AG04449 (cell line): ENCODE measurements around the gene SPATS1.

Experiments used
- CTCF ChIA-PET: fragments of 350-600 bp; formaldehyde crosslinking; extraction: SDS; loops from one replicate; lab custom pipeline; 2021; ENCODE audit warnings: antibody characterized with exemption; lab: Yijun Ruan, JAX
- POLR2A ChIA-PET: fragments of 400-600, 350-600 bp; formaldehyde crosslinking; extraction: SDS; loops from one replicate; lab custom pipeline; 2020; ENCODE audit warnings: antibody characterized with exemption, inconsistent platforms; lab: Yijun Ruan, JAX
- DNase-seq: peaks from one replicate; pipeline ENCODE4 v3.0.0-alpha.2; 2010; ENCODE audit warnings: low read depth, low spot score
- H3K4me3 ChIP-seq: 2 replicates; pipeline ENCODE4 v1.5.1; 2011; ENCODE audit warnings: low read depth, mild to moderate bottlenecking, control low read depth, low read length
- CTCF ChIP-seq: IDR thresholded peaks from one replicate; pipeline ENCODE4 v1.5.1; 2011; ENCODE audit warnings: mild to moderate bottlenecking, moderate library complexity, low read length, control low read depth, inconsistent platforms; ENCODE audit not compliant: insufficient read depth; ENCODE audit errors: missing control alignments

The SPATS1 gene

DNA sequence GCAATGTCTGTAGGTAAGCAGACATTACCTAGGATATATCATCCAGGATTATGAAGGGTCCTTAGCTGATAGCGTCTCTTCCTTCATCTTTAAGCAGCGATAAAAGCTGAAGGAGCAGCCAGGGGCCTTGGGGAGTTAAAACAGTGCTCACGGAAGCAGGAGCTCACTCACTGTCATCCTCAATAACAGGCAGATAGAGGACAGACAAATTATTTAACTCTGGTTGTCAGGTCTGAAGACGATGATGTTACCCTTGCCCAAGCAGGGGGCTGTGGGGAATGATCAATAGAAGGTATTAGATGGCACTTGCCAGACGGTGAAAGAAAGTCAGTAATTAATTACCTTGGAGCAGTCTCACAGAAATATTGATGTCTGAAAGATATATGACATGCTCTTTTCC lies 12.6 kb upstream of the SPATS1 start:
- TF ChIP-seq CTCF, result no peak
- no peak for DNase-seq
- no peak overlapping the region for H3K4me3 ChIP-seq
- ChIA-PET POLR2A (no interaction called here), CTCF (interaction anchor here (1.2 to 1.7 kb wide), 5 partner anchors 9 to 62 kb away, joined by 6 to 21 read pairs (median 7); partner anchors contain the start of genes AARS2 and SPATS1)

DNA sequence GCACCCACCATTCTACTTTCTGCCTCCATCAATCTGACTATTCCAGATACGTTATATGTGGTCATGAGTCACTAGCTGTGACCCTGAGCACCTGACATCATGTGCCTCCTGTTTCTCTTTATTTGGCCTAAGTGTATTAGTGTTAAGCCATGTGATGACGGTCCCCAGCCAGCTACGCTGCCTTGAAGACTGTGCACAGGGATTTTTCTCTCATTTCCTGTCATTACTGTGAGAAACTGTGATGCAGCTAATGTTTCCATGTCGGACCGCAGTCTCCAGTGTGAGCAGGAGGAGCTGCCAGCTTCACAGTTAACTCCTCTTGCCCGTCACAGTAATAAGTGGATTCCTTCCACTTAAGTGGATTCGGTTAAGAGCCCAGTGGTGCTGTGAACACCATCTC lies 9.9 kb upstream of the SPATS1 start:
- ChIA-PET CTCF (interaction anchor here (0.8 to 9.7 kb wide), 11 partner anchors 9 to 108 kb away, joined by 3 to 234 read pairs (median 4); partner anchors contain the start of genes AARS2, NFKBIE, SLC35B2 and SPATS1), POLR2A (no interaction called here)
- TF ChIP-seq CTCF, result no peak
- no peak for DNase-seq
- no peak overlapping the region for H3K4me3 ChIP-seq

GRCh38 chr6:44333273-44333919 lies 9.1 kb upstream of the SPATS1 start:
- ChIA-PET POLR2A (no interaction called here), CTCF (interaction anchor here (0.8 to 9.7 kb wide), 11 partner anchors 8 to 161 kb away, joined by 3 to 234 read pairs (median 4); partner anchors contain the start of genes AARS2, NFKBIE, SLC35B2 and SPATS1)
- DNase-seq, result no peak
- TF ChIP-seq CTCF, result no peak
- no peak overlapping the region for H3K4me3 ChIP-seq

GRCh38 chr6:44333942-44334341 lies 8.5 kb upstream of the SPATS1 start:
- no peak for DNase-seq
- TF ChIP-seq CTCF, result no peak
- H3K4me3 ChIP-seq, result no peak overlapping the region
- ChIA-PET POLR2A (no interaction called here), CTCF (interaction anchor here (1.5 to 9.7 kb wide), 3 partner anchors 29 to 161 kb away, joined by 4 to 234 read pairs (median 5); partner anchors contain the start of genes NFKBIE and TMEM151B)

- DNase-seq, result no peak
- CTCF ChIA-PET, result interaction anchor here (1.0 to 9.7 kb wide), 14 partner anchors 11 to 239 kb away, joined by 3 to 234 read pairs (median 6); partner anchors contain the start of genes AARS2, NFKBIE, SLC35B2 and TMEM151B
- POLR2A ChIA-PET, result no interaction called here
These were observed 6.8 kb upstream of the SPATS1 start for GRCh38 chr6:44335631-44336030.

More at GRCh38 chr6:44335631-44336030, 6.8 kb upstream of the SPATS1 start:
- TF ChIP-seq CTCF, result no peak
- H3K4me3 ChIP-seq, result no peak overlapping the region
